IMR-90 (cell line): ENCODE results near the gene IDH3A. TPM values are rescaled to one million over a fixed set of nuclear protein-coding genes. Genes with fewer than 3 reads are reported as not detected.

ENCODE experiments used
- ATAC-seq: fragments of 200-7000 bp; cut with Tn5 transposase; 2 replicates; pipeline ENCODE4 v1.9.1; 2020; ENCODE audit warnings: low read depth, mild to moderate bottlenecking, moderate library complexity
- BruUV-seq: library from RNA; stranded (reverse); fragments of 400-500 nt; replicated peaks from 2 replicates; lab custom pipeline; 2021; lab: Mats Ljungman, UMichigan
- CTCF ChIA-PET: fragments of 300-600 bp; formaldehyde crosslinking; extraction: SDS; loops from one replicate; lab custom pipeline; 2021; ENCODE audit warnings: antibody characterized with exemption; lab: Yijun Ruan, JAX
- POLR2A ChIA-PET: fragments of 300-600 bp; sonication (Branson Sonifier 250); formaldehyde crosslinking; loops from one replicate; lab custom pipeline; 2022; ENCODE audit warnings: antibody characterized with exemption; ENCODE audit not compliant: unreplicated experiment; lab: Charles Lee
- DNase-seq: peaks from one replicate; pipeline ENCODE4 v3.0.0; 2013
- H2AFZ ChIP-seq: replicated peaks from 2 replicates; pipeline ENCODE3; 2013; ENCODE audit warnings: low read length, mild to moderate bottlenecking; ENCODE audit not compliant: poor library complexity
- H2AK5ac ChIP-seq: 2 replicates; pipeline ENCODE4 v1.6.1; 2013; ENCODE audit warnings: low read depth, low read length, inconsistent platforms
- H2AK9ac ChIP-seq: replicated peaks from 2 replicates; pipeline ENCODE3; 2013; ENCODE audit warnings: mild to moderate bottlenecking, low read depth, low read length, moderate library complexity; ENCODE audit not compliant: poor library complexity
- H2BK120ac ChIP-seq: 2 replicates; pipeline ENCODE4 v1.6.1; 2013; ENCODE audit warnings: low read depth, low read length, inconsistent platforms
- H2BK15ac ChIP-seq: 3 replicates; pipeline ENCODE4 v1.6.1; 2013; ENCODE audit warnings: low read depth, low read length, inconsistent platforms
- H2BK20ac ChIP-seq: 2 replicates; pipeline ENCODE4 v1.6.1; 2013; ENCODE audit warnings: low read depth, mild to moderate bottlenecking, inconsistent platforms, low read length, moderate library complexity
- H2BK5ac ChIP-seq: 2 replicates; pipeline ENCODE4 v1.6.1; 2013; ENCODE audit warnings: mild to moderate bottlenecking, low read depth, low read length, inconsistent platforms; ENCODE audit not compliant: poor library complexity, severe bottlenecking
- H3K14ac ChIP-seq: replicated peaks from 2 replicates; pipeline ENCODE4 v1.6.1; 2013; ENCODE audit warnings: low read depth, low read length, inconsistent platforms
- H3K18ac ChIP-seq: 2 replicates; pipeline ENCODE4 v1.6.1; 2013; ENCODE audit warnings: low read depth, low read length, control low read depth
- H3K23ac ChIP-seq: 2 replicates; pipeline ENCODE4 v1.6.1; 2013; ENCODE audit warnings: low read depth, low read length, inconsistent platforms
- H3K27ac ChIP-seq: 2 replicates; pipeline ENCODE4 v1.5.1; 2013; ENCODE audit warnings: mild to moderate bottlenecking, control low read depth, low read length; ENCODE audit not compliant: insufficient read depth
- H3K27me3 ChIP-seq: 2 replicates; pipeline ENCODE4 v1.6.1; 2013; ENCODE audit warnings: low read length; ENCODE audit not compliant: control insufficient read depth, insufficient read depth
- H3K36me3 ChIP-seq: 2 replicates; pipeline ENCODE4 v1.6.1; 2013; ENCODE audit warnings: low read length, mixed read lengths; ENCODE audit not compliant: control insufficient read depth, insufficient read depth
- H3K4ac ChIP-seq: 2 replicates; pipeline ENCODE4 v1.6.1; 2013; ENCODE audit warnings: low read depth, low read length, inconsistent platforms
- H3K4me1 ChIP-seq: 2 replicates; pipeline ENCODE4 v1.6.1; 2013; ENCODE audit warnings: low read length, mixed read lengths; ENCODE audit not compliant: control insufficient read depth, insufficient read depth
- H3K4me2 ChIP-seq: 2 replicates; pipeline ENCODE4 v1.6.1; 2013; ENCODE audit warnings: low read depth, mild to moderate bottlenecking, control low read depth, low read length, moderate library complexity
- H3K4me3 ChIP-seq: 2 replicates; pipeline ENCODE4 v1.5.1; 2013; ENCODE audit warnings: low read depth, mild to moderate bottlenecking, control low read depth, low read length, moderate library complexity; ENCODE audit not compliant: insufficient read depth
- H3K56ac ChIP-seq: 2 replicates; pipeline ENCODE4 v1.6.1; 2013; ENCODE audit warnings: low read length, inconsistent platforms; ENCODE audit not compliant: insufficient read depth; ENCODE audit errors: extremely low read depth
- H3K79me1 ChIP-seq, 2 experiments: 2 replicates each; pipeline ENCODE4 v1.6.1; 2013; ENCODE audit warnings: low read length in 2 of 2, inconsistent platforms in 1 of 2, low read depth in 1 of 2
- H3K9ac ChIP-seq: 2 replicates; pipeline ENCODE4 v1.6.1; 2013; ENCODE audit warnings: low read depth, low read length, control low read depth
- H3K9me1 ChIP-seq: 2 replicates; pipeline ENCODE4 v1.6.1; 2013; ENCODE audit warnings: low read length, inconsistent platforms; ENCODE audit not compliant: insufficient read depth
- H3K9me3 ChIP-seq: 2 replicates; pipeline ENCODE4 v1.6.1; 2013; ENCODE audit warnings: low read length; ENCODE audit not compliant: control insufficient read depth, insufficient read depth
- H4K20me1 ChIP-seq: 2 replicates; pipeline ENCODE4 v1.6.1; 2013; ENCODE audit warnings: low read length, inconsistent platforms; ENCODE audit not compliant: insufficient read depth
- H4K5ac ChIP-seq: 2 replicates; pipeline ENCODE4 v1.6.1; 2013; ENCODE audit warnings: mild to moderate bottlenecking, low read depth, low read length, control low read depth
- H4K8ac ChIP-seq, 2 experiments: 2 replicates each; pipeline ENCODE4 v1.6.1; 2013; ENCODE audit warnings: low read depth in 2 of 2, low read length in 2 of 2, control low read depth in 1 of 2, inconsistent platforms in 1 of 2
- H4K91ac ChIP-seq: 2 replicates; pipeline ENCODE4 v1.6.1; 2013; ENCODE audit warnings: low read depth, low read length, inconsistent platforms; ENCODE audit not compliant: insufficient read depth
- MXI1 ChIP-seq: IDR thresholded peaks from 2 replicates; pipeline ENCODE4 v1.6.1; 2012; ENCODE audit warnings: low read depth, mild to moderate bottlenecking, low read length, moderate library complexity, borderline replicate concordance
- NFE2L2 ChIP-seq: fragments of 150-350 bp; IDR thresholded peaks from 2 replicates; pipeline ENCODE4 v1.6.1; 2016; ENCODE audit warnings: low read depth, mild to moderate bottlenecking, low read length
- WGBS, 2 experiments: methylation state at CpG; one replicate each; pipeline versions ENCODE4 v1.1.5 to v1.1.7; 2013; ENCODE audit warnings: missing lambda C conversion rate in 2 of 2; ENCODE audit not compliant: insufficient read length in 1 of 2; ENCODE audit errors: extremely low coverage in 2 of 2; 5-methylcytosine and 5-hydroxymethylcytosine counted together
- dilution Hi-C: fragments of 300-500 bp; cut with HindIII; formaldehyde crosslinking; loops from one replicate; pipeline ENCODE4 v1.14.3; 2018; ENCODE audit warnings: low sequenced_read_pairs; ENCODE audit not compliant: unreplicated experiment
- in situ Hi-C: fragments of 300-500 bp; cut with MboI; formaldehyde crosslinking; loops from 3 replicates; pipeline ENCODE4 v1.14.3; 2019; ENCODE audit warnings: low sequenced_read_pairs, inconsistent platforms, mixed read lengths
- intact Hi-C: fragments of 100-400 bp; cut with micrococcal nuclease; formaldehyde crosslinking; loops from 2 replicates; pipeline ENCODE4 v1.10.0; 2022
- polyA plus RNA-seq, 3 experiments: library from polyadenylated mRNA; depleted of rRNA; stranded (reverse); fragments of >200 nt; gene quantifications; 2 replicates each; pipeline ENCODE4 v1.2.3, GENCODE V29; 2012; ENCODE audit warnings: low replicate concordance in 1 of 3
- total RNA-seq: library from RNA; depleted of rRNA; stranded (reverse); fragments of >200 nt; gene quantifications from 2 replicates; pipeline ENCODE4 v1.2.3, GENCODE V29; 2012

The IDH3A gene
- total and polyA plus RNA-seq, 2 of the 4 experiments (the other 2 are of a cell fraction), result 34.5 to 47.7 TPM

DNA sequence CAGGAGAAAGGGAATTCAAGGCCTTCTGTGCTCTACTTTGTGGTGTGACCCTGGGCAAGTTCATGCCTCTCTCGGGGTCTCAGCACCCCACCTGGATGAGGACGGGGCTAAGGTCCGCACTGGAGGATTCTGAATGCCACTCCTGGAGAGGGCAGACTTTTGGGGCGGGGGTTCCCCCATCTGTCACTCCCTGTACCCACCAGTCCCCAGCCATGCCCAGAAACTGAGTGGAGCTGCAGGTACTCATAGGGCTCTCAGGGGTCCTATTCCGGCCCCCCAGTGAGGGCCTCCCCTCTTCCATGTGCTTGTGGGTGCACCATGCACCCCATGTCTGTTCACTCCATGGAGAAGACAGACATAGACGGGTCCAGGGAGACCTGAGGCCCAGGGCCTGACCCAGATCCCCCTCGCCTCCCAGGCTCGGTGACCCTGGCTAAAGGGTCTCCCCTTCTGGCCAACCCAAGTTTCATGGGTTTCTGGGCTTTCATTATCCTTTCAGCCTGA, 59.2 kb downstream of the IDH3A start:
- no peaks in the 10 kb centered on the region for H3K9me3 ChIP-seq
- H3K4me2 ChIP-seq, result no peak overlapping the region
- H4K8ac ChIP-seq, result no peak overlapping the region
- no peak overlapping the region for H3K23ac ChIP-seq
- H3K9ac ChIP-seq, result no peak overlapping the region
- H3K79me1 ChIP-seq, result no peaks in the 10 kb centered on the region
- H3K9me1 ChIP-seq, result peaks cover 3% of the 10 kb centered on the region; the same call in 1 of the 2 replicates
- H3K14ac ChIP-seq, result no peak overlapping the region
- H2AFZ ChIP-seq, result no peak overlapping the region
- ChIA-PET POLR2A (no interaction called here), CTCF (no interaction called here)
- H3K18ac ChIP-seq, result no peak overlapping the region
- no peak overlapping the region for H3K56ac ChIP-seq
- no peak for ATAC-seq
- no peak overlapping the region for H3K4ac ChIP-seq
- no peak overlapping the region for H2AK5ac ChIP-seq
- peaks cover 6% of the 10 kb centered on the region; the same call in 1 of the 2 replicates for H3K4me1 ChIP-seq
- H3K4me3 ChIP-seq, result no peak overlapping the region
- 80% methylated on average over 3 of the region's 8 CpGs; no CpG with 5 or more reads in 1 of the 2 experiments for WGBS, 2 experiments
- dilution Hi-C loops, result no loop called here
- no peak overlapping the region for H2AK9ac ChIP-seq
- DNase-seq, result no peak
- in situ Hi-C loops, result no loop called here
- no peak overlapping the region for H2BK15ac ChIP-seq
- H2BK20ac ChIP-seq, result no peak overlapping the region
- no peak overlapping the region for H2BK5ac ChIP-seq
- intact Hi-C loops, result no loop called here
- BruUV-seq, result no TSS peak
- no peaks in the 10 kb centered on the region for H4K20me1 ChIP-seq
- TF ChIP-seq NFE2L2, result no peak
- TF ChIP-seq MXI1, result no peak
- H3K27me3 ChIP-seq, result peaks cover 7% of the 10 kb centered on the region; the same call in 1 of the 2 replicates
- H3K36me3 ChIP-seq, result no peaks in the 10 kb centered on the region
- H4K5ac ChIP-seq, result no peak overlapping the region
- H3K27ac ChIP-seq, result no peak overlapping the region
- H2BK120ac ChIP-seq, result no peak overlapping the region
- no peak overlapping the region for H4K91ac ChIP-seq
